ENCODE measurements around the gene NEUROG1.

The NEUROG1 gene

DNA sequence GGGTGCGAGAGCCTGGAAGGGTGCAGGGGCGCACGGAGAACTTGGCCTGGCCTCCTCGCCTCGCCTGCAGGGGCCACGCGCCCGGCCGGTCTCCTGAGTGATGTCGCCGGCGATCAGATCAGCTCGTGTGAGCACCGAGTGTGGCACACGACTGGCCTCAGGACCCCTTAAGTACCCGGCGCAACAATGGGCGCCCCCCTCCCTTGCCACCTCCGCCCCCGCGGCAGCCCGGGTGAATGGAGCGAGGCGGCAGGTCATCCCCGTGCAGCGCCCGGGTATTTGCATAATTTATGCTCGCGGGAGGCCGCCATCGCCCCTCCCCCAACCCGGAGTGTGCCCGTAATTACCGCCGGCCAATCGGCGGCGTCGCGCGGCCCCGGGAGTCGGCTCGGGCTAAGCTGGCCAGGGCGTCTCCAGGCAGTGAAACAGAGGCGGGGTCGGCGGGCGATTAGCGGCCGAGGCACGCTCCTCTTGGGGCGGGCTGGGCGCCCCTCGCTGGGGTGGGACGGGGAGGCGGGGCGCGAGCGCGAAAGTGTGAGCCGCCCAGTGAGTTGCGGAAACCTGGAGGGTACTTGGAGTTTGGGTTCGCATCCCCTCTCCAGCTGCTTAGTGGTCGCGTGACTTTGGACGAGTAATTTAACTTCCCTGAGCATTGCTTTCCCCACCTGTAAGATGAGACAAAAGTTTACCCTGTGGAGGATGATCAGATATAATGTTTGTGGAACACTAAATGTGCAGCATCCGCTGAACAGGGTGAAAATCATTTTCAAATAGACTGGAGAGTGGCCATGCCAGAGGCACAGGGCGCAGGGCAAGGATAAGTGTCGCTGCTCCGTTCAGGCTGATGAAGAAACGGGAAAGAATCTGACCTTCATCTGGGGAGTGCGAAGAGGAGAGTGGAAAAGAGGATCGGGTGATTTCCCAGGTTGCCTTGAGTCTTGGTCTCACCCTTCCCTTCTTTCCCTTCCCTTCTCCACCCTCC lies at the start of gene NEUROG1:
TSS of gene NEUROG1 (minus strand) at position 145 of the 982 bp plus-strand sequence. CDS start 274 bp downstream, outside the sequence.
- DNase-seq, result peak; percentile 50

DNA sequence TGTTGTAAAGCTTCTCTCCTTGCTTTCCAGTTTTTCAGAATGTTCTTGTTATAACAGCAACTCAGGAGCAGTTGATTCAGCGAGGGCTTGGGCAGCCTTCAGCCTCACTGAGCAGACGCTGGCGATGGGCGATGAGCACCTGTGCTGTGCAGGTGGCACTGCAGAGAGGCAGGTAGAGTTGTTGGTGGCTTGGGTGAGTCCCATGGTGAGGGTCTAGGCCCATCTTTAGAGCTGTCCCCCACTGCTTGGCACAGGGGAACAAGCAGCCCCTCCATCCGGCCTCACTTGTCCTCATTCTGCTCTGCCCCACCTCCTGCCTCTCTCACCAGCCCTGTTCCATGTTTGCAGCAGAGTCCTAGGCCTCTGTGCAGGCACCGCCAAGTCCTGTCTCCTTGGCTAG lies 49.2 kb upstream of the NEUROG1 start:
- DNase-seq, result no peak

GRCh38 chr5:135584276-135584675 lies 48.5 kb upstream of the NEUROG1 start:
- no peak for DNase-seq

DNA sequence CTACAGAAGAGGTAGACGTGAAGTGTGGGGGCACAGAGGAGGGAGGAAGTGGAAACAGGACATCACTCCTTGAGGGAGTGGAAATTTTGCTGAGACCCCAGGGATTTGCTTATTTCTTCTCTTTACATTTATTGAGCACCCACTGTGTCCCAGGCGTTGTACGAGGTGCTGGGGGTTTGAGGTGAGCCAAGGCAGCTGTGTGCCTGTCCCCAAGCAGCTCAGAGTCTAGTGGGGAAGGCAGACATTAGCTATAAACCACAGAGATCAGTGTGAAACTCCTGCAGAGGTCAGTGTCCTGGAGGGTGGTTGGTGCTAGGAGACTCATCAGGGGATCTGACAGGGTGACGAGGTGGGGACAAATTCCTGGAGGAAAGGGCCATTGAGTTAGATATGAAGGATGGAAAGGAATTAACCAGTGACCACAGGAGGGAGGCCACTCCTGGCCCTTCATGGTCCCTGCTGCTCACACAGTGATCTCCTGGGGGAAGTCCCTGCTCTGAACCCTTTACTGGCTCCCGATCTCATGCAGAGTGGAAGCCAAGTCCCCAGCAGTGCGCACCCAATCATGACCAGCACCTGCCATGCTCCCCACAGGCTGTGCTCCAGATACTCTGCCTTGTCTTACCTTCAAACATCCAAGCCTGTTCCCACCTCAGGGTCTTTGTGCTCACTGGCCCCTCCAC lies 46.5 kb upstream of the NEUROG1 start:
- no peak for DNase-seq

GRCh38 chr5:135578685-135579341 lies 43.0 kb upstream of the NEUROG1 start, which contains the start of gene CXCL14:
Gene CXCL14, minus strand, starts transcription at chr5:135578991. Its CDS starts 213 bp downstream, at chr5:135578778.
- DNase-seq, result peak; percentile 79

DNA sequence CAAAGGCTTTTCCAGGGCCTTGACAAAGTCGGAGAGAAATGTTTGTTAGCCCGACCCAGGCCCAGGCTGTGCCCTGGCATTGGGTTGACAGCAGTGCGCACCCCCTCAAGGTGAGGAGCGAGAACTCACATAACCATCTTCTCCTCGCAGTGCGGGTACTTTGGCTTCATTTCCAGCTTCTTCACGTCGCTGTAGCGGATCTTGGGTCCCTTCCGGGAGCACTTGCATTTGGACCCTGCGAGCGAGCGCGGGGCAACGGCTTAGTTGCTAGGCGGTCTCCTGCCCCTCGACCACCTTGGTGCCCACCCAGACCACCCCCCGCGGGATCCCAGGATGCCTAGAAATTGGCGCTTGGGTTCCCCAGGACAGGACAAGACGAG lies 42.5 kb upstream of the NEUROG1 start:
- no peak for DNase-seq

DNA sequence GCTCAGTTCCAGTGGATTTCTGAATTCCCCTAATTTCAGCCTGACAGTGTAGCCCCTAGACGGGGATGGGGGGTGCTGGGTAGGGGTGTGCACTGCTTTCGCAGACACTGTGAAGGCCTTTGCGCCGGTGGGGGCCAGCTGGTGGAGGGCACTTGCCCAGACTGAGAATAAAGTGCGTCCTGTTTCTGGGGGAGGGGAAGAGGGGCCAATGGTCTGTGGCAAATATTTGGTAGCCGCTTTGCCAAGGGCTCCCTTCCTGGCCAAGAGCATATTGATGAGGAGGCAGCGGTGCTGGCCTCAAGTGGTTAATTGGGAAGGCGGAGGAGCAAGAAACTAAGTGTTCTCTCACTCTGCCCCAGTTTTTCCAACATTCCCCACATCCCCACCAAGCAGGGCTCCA lies 41.7 kb upstream of the NEUROG1 start:
- no peak for DNase-seq

- DNase-seq, result no peak
These were observed 40.4 kb upstream of the NEUROG1 start for GRCh38 chr5:135576075-135576599.

DNA sequence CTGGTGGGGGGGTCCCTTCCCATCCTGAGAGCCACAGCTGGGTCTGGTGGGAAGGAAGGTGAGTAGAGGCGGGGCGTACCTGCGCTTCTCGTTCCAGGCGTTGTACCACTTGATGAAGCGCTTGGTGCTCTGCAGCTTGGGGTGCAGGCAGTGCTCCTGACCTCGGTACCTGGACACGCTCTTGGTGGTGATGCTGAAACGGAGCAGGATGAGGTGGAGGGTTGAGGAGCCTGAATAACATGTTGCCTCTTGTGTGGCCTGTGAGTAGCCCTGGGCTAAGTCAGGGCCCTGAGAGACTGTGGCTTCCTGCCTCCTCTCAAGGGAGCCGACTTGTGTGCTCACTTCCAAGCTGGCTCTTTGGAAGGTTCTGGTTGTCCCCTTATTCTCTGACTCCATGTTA lies 38.7 kb upstream of the NEUROG1 start:
- no peak for DNase-seq

- DNase-seq, result no peak
These were observed 36.1 kb upstream of the NEUROG1 start for GRCh38 chr5:135571902-135572301.

GRCh38 chr5:135571066-135571609 lies 35.4 kb upstream of the NEUROG1 start:
- no peak for DNase-seq

- DNase-seq, result no peak
These were observed 34.6 kb upstream of the NEUROG1 start for GRCh38 chr5:135570453-135570764.

- peak; percentile 86 for DNase-seq
These were observed 34.1 kb upstream of the NEUROG1 start for GRCh38 chr5:135569755-135570452.

DNA sequence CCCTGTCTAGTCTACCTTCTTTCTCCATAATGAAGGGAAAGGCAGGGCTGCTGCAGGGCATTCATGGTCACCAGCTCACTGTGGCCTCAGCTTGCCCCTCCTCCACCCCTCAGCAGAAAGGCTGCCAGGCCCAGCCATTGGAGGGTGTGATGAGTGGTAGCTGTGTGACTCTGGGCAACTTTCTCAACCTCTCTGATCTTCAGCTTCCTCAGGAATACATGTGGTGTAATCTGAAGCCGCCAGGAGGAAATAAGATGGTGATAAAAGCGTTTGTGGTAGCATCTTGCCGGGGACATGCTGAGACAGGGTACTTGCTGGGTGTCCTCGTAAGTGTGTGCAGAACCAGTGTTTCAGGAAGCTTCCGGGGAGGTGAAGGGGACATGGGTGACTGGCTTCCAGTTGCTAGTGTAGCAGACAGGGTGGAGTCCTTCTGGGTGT lies 33.2 kb upstream of the NEUROG1 start:
- no peak for DNase-seq

GRCh38 chr5:135568246-135568645 lies 32.5 kb upstream of the NEUROG1 start:
- DNase-seq, result no peak

DNA sequence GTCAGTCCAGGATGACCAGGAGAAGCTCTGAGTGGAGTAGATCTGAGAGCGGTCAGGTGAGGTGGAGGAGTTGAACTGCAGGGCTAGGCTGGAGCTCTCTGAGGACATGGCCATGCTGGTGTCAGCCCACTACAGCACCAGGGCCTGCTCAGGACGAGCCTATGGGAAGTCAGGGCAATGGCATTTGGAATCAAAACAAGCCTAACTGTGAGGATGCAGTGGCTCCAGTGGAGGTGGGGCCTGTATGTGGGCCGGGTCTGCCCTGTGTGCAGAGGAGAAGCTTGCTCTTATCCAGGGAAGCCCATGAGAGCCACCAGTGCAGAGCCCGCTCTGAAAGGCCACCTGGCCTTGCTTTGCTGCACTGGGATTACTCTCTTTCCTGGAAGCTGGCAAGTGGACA lies 31.9 kb upstream of the NEUROG1 start:
- DNase-seq, result no peak

- no peak for DNase-seq
These were observed 30.9 kb upstream of the NEUROG1 start for GRCh38 chr5:135566422-135567400.

DNA sequence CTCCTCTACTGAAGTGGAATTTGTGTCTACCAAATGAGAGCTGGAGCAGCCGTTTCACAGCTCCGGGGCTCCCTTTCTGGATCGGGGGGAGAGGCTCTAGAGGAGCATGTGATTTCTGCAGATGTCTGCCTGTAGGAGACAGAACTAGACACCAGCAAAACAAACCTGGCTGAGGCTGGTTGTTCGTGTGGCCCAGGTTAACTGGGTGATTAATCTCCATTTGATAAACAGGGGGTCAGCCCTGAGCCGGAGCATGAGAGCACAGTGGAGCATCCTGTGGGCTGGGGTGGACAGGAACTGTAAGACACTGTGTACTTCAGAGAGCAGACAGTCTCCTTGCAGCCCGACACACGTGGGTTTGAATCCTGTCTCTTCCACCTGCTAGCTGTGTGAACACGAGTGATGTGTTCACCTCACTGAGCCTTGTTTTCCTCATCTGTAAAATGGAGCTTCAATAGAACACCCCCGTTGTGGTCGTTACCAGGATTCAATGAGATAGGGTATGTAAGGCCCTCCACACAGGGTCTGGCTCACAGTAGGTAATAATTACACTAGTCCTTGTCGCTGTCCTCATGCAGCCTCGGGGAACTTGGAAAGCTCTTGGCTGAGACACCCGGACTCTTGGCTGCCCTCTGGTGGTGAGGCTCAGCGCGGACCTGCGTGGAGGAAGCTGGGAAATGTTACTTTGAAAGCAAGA lies 30.1 kb upstream of the NEUROG1 start:
- peak; percentile 55 for DNase-seq

GRCh38 chr5:135565266-135565665 lies 29.5 kb upstream of the NEUROG1 start:
- no peak for DNase-seq

DNA sequence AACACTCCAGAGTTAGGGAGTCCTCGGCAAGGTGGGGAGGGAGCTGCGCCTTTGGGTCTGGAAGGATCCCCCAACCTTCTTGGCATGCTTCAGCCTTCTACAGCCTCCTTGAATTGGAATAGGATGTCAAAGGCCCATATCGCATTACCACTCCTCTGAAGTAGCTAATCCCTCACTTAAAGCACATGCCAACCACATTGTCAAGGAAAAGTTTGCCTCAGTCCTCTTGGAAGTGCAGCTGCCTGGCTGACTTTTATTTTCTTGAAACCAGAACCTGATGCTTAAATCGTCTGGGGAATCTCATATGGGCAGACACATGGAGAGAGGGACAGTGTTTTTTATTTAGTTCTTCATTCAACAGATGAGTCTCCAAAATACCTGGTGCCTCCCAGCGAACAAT lies 28.6 kb upstream of the NEUROG1 start:
- DNase-seq, result no peak

Data from NCI-H146 (cell line).